Testis (tissue), 3 donors: ENCODE data around the gene GTPBP3. TPM values are rescaled to one million over a fixed set of nuclear protein-coding genes. Genes with fewer than 3 reads are reported as not detected.

Source experiments
- DNase-seq: peaks from one replicate; pipeline ENCODE4 v3.0.0-alpha.2; 2019
- H3K27ac ChIP-seq, 2 donors: fragments of 200-600 bp; sonication (generic); one replicate each; pipeline ENCODE4 v1.5.1; 2019
- H3K27me3 ChIP-seq: fragments of 200-600 bp; sonication (generic); one replicate; pipeline ENCODE4 v1.5.1; 2019
- H3K36me3 ChIP-seq: fragments of 200-600 bp; sonication (generic); one replicate; pipeline ENCODE4 v1.5.1; 2017; ENCODE audit warnings: low read depth; ENCODE audit errors: missing control alignments
- H3K4me1 ChIP-seq: fragments of 200-600 bp; sonication (generic); one replicate; pipeline ENCODE4 v1.5.1; 2019
- H3K4me3 ChIP-seq, 2 donors: fragments of 200-600 bp; sonication (generic); one replicate each; pipeline ENCODE4 v1.5.1; 2017 to 2019
- H3K9me3 ChIP-seq: fragments of 200-600 bp; sonication (generic); one replicate; pipeline ENCODE4 v1.5.1; 2017
- CTCF ChIP-seq, 3 experiments: fragments of 450-650 bp in 2 of 3; fragments of 200-600 bp in 1 of 3; sonication (generic) in 1 of 3; IDR thresholded peaks; one replicate each; pipeline ENCODE4 v1.5.1; 2016 to 2019; ENCODE audit warnings: antibody characterized with exemption in 3 of 3, mild to moderate bottlenecking in 2 of 3, moderate library complexity in 1 of 3
- POLR2A ChIP-seq: fragments of 450-650 bp; IDR thresholded peaks from one replicate; pipeline ENCODE4 v1.6.1; 2017; ENCODE audit warnings: antibody characterized with exemption, mild to moderate bottlenecking, moderate library complexity
- WGBS, 2 donors: methylation state at CpG; one replicate each; pipeline ENCODE4 v1.1.5; 2018; 5-methylcytosine and 5-hydroxymethylcytosine counted together
- intact Hi-C: fragments of 100-400 bp; cut with DNase I; formaldehyde crosslinking; loops from one replicate; pipeline ENCODE4 v1.15.1; 2023; ENCODE audit warnings: low total_unique reads
- polyA plus RNA-seq: library from polyadenylated mRNA; stranded (reverse); fragments of 350-450 nt; fragmentation: Illumina TruSeq; extraction: RNeasy Lipid Tissue Mini Kit (QIAGEN cat#74804); gene quantifications from one replicate; pipeline ENCODE4 v1.2.3, GENCODE V29; 2014; ENCODE audit warnings: low read depth, low replicate concordance; ENCODE audit not compliant: insufficient read depth
- total RNA-seq, 2 donors: library from RNA; depleted of rRNA; stranded (reverse); fragments of >200 nt; gene quantifications; one replicate each; pipeline ENCODE4 v1.2.3, GENCODE V29; 2016

GTPBP3 gene
- total and polyA plus RNA-seq, 3 donors from 2014 or later, result 9.7 to 22.9 (median 21.6) TPM

GRCh38 chr19:17321655-17322489 is 15.5 kb upstream of the GTPBP3 start:
- DNase-seq, result no peak
- H3K9me3 ChIP-seq, result no peaks in the 10 kb centered on the region
- H3K4me3 ChIP-seq, result no peak overlapping the region
- 86 to 87% methylated on average over 14 to 19 of the region's 19 CpGs for WGBS, 2 donors
- H3K4me1 ChIP-seq, result peaks cover 17% of the 10 kb centered on the region
- no peaks in the 10 kb centered on the region for H3K36me3 ChIP-seq
- no peaks in the 10 kb centered on the region for H3K27me3 ChIP-seq
- TF ChIP-seq CTCF (IDR thresholded peaks at IDR 0.05), result no peak
- TF ChIP-seq POLR2A, result no peak
- no peak overlapping the region for H3K27ac ChIP-seq
- intact Hi-C loops, result no loop called here

GRCh38 chr19:17322854-17323253 is 14.5 kb upstream of the GTPBP3 start:
- 65 to 72% methylated on average over 4 to 10 of the region's 10 CpGs for WGBS, 2 donors
- Histone ChIP-seq H3K27me3 (no peaks in the 10 kb centered on the region), H3K4me3 (no peak overlapping the region), H3K36me3 (no peaks in the 10 kb centered on the region), H3K4me1 (peaks cover 25% of the 10 kb centered on the region), H3K9me3 (no peaks in the 10 kb centered on the region), H3K27ac (no peak overlapping the region)
- no peak for DNase-seq
- intact Hi-C loops, result no loop called here
- no peak for TF ChIP-seq CTCF (IDR thresholded peaks at IDR 0.05)
- TF ChIP-seq POLR2A, result no peak

GRCh38 chr19:17323300-17323963 is 13.9 kb upstream of the GTPBP3 start:
- H3K9me3 ChIP-seq, result no peaks in the 10 kb centered on the region
- WGBS, 2 donors, result 28 to 52% methylated on average over 28 to 46 of the region's 56 CpGs
- intact Hi-C loops, result no loop called here
- H3K27me3 ChIP-seq, result no peaks in the 10 kb centered on the region
- TF ChIP-seq CTCF (IDR thresholded peaks at IDR 0.05), result no peak
- TF ChIP-seq POLR2A, result no peak
- no peaks in the 10 kb centered on the region for H3K36me3 ChIP-seq
- H3K4me3 ChIP-seq, result no peak overlapping the region
- DNase-seq, result no peak
- no peak overlapping the region for H3K27ac ChIP-seq
- peaks cover 30% of the 10 kb centered on the region for H3K4me1 ChIP-seq

- Histone ChIP-seq H3K27ac (no peak overlapping the region), H3K4me1 (peaks cover 30% of the 10 kb centered on the region), H3K9me3 (no peaks in the 10 kb centered on the region), H3K27me3 (no peaks in the 10 kb centered on the region), H3K4me3 (no peak overlapping the region), H3K36me3 (no peaks in the 10 kb centered on the region)
- intact Hi-C loops, result no loop called here
- 43 to 69% methylated on average over 4 to 6 of the region's 7 CpGs for WGBS, 2 donors
- no peak for DNase-seq
- TF ChIP-seq POLR2A (no peak), CTCF (IDR thresholded peaks at IDR 0.05) (no peak)
Measured at GRCh38 chr19:17323964-17324332, 13.4 kb upstream of the GTPBP3 start.
